Muscle layer of duodenum (tissue), 2 donors: ENCODE results near the gene MON1B.
"Not testable (repeated sequence)": the region's sequence is repeated elsewhere in the genome, so short reads cannot be mapped to it uniquely, and the experiment has no call there.

Experiments used
- H3K27ac ChIP-seq: one replicate; pipeline ENCODE4 v1.7.0; 2013; ENCODE audit warnings: mild to moderate bottlenecking, low read length
- H3K27me3 ChIP-seq: one replicate; pipeline ENCODE4 v1.7.0; 2013; ENCODE audit warnings: low read depth, mild to moderate bottlenecking, control low read depth, low read length
- H3K36me3 ChIP-seq, 2 donors: one replicate each; pipeline ENCODE4 v1.7.0; 2013; ENCODE audit warnings: low read length in 2 of 2, control low read depth in 1 of 2, mild to moderate bottlenecking in 1 of 2; ENCODE audit not compliant: insufficient read depth in 2 of 2, control insufficient read depth in 1 of 2
- H3K4me1 ChIP-seq, 2 donors: one replicate each; pipeline ENCODE4 v1.7.0; 2013; ENCODE audit warnings: low read length in 2 of 2, mild to moderate bottlenecking in 2 of 2, control low read depth in 1 of 2, moderate library complexity in 1 of 2; ENCODE audit not compliant: insufficient read depth in 2 of 2, control insufficient read depth in 1 of 2
- H3K4me3 ChIP-seq, 2 donors: one replicate each; pipeline ENCODE4 v1.7.0; 2013; ENCODE audit warnings: low read length in 2 of 2, low read depth in 1 of 2, mild to moderate bottlenecking in 1 of 2
- H3K9me3 ChIP-seq, 2 donors: one replicate each; pipeline ENCODE4 v1.7.0; 2013; ENCODE audit warnings: low read length in 2 of 2, control low read depth in 1 of 2, mild to moderate bottlenecking in 1 of 2; ENCODE audit not compliant: control insufficient read depth in 1 of 2
- donor health status: healthy.

The MON1B gene

GRCh38 chr16:77171745-77172635, 19.0 kb upstream of the MON1B start:
- Histone ChIP-seq H3K9me3 (no peaks in the 10 kb centered on the region), H3K4me3 (no peak overlapping the region), H3K27me3 (no peaks in the 10 kb centered on the region), H3K27ac (no peak overlapping the region), H3K36me3 (no peaks in the 10 kb centered on the region), H3K4me1 (no peaks in the 10 kb centered on the region)

- H3K4me1 ChIP-seq: no peaks in the 10 kb centered on the region
Observed at GRCh38 chr16:77172951-77173350, 18.0 kb upstream of the MON1B start.

GRCh38 chr16:77183137-77183536, 7.9 kb upstream of the MON1B start:
- Histone ChIP-seq H3K36me3 (no peaks in the 10 kb centered on the region), H3K4me1 (no peaks in the 10 kb centered on the region), H3K4me3 (no peak overlapping the region), H3K27me3 (no peaks in the 10 kb centered on the region), H3K9me3 (no peaks in the 10 kb centered on the region), H3K27ac (no peak overlapping the region)

More at GRCh38 chr16:77172951-77173350, 18.0 kb upstream of the MON1B start:
- H3K36me3 ChIP-seq: no peaks in the 10 kb centered on the region
- no peak overlapping the region for H3K4me3 ChIP-seq
- no peaks in the 10 kb centered on the region for H3K9me3 ChIP-seq
- H3K27ac ChIP-seq: no peak overlapping the region
- H3K27me3 ChIP-seq: no peaks in the 10 kb centered on the region

GRCh38 chr16:77186298-77186697, 4.7 kb upstream of the MON1B start:
- not testable (repeated sequence) for H3K9me3 ChIP-seq, H3K4me1 ChIP-seq, H3K27ac ChIP-seq, H3K4me3 ChIP-seq, H3K27me3 ChIP-seq, H3K36me3 ChIP-seq

GRCh38 chr16:77190190-77190477, 856 bp upstream of the MON1B start:
- H3K9me3 ChIP-seq: no peaks in the 10 kb centered on the region
- peak overlapping the region; percentile 99 for H3K27ac ChIP-seq
- H3K27me3 ChIP-seq: no peaks in the 10 kb centered on the region
- peaks cover 11 to 19% of the 10 kb centered on the region in 2 donors for H3K4me1 ChIP-seq
- peaks cover 4 to 21% of the 10 kb centered on the region in 2 donors for H3K36me3 ChIP-seq
- H3K4me3 ChIP-seq: peak overlapping the region; percentile 79 to 98

GRCh38 chr16:77191259-77191969, 424 bp downstream of the MON1B start:
- Histone ChIP-seq H3K27ac (peak overlapping the region; percentile 99), H3K4me3 (peak overlapping the region; percentile 79 to 98), H3K4me1 (peaks cover 11 to 19% of the 10 kb centered on the region in 2 donors), H3K9me3 (no peaks in the 10 kb centered on the region), H3K27me3 (no peaks in the 10 kb centered on the region), H3K36me3 (peaks cover 13 to 31% of the 10 kb centered on the region in 2 donors)

GRCh38 chr16:77193377-77193776, 2.4 kb downstream of the MON1B start:
- no peaks in the 10 kb centered on the region for H3K27me3 ChIP-seq
- no peak overlapping the region for H3K4me3 ChIP-seq
- H3K4me1 ChIP-seq: peaks cover 11 to 19% of the 10 kb centered on the region in 2 donors
- peaks cover 27 to 51% of the 10 kb centered on the region in 2 donors for H3K36me3 ChIP-seq
- no peak overlapping the region for H3K27ac ChIP-seq
- no peaks in the 10 kb centered on the region for H3K9me3 ChIP-seq

GRCh38 chr16:77194295-77195231, 3.6 kb downstream of the MON1B start:
- Histone ChIP-seq H3K4me1 (peaks cover 11 to 19% of the 10 kb centered on the region in 2 donors), H3K36me3 (peaks cover 34 to 61% of the 10 kb centered on the region in 2 donors), H3K27me3 (no peaks in the 10 kb centered on the region), H3K4me3 (no peak overlapping the region), H3K27ac (no peak overlapping the region), H3K9me3 (no peaks in the 10 kb centered on the region)

- no peak overlapping the region for H3K27ac ChIP-seq
- H3K9me3 ChIP-seq: no peaks in the 10 kb centered on the region
- H3K27me3 ChIP-seq: no peaks in the 10 kb centered on the region
- H3K4me1 ChIP-seq: peaks cover 11 to 19% of the 10 kb centered on the region in 2 donors
- no peak overlapping the region for H3K4me3 ChIP-seq
- peaks cover 34 to 61% of the 10 kb centered on the region in 2 donors for H3K36me3 ChIP-seq
Observed at GRCh38 chr16:77195411-77195810, 4.4 kb downstream of the MON1B start.

- H3K9me3 ChIP-seq: no peaks in the 10 kb centered on the region
- peaks cover 0 to 9% of the 10 kb centered on the region in 2 donors for H3K4me1 ChIP-seq
- H3K4me3 ChIP-seq: no peak overlapping the region
- H3K27me3 ChIP-seq: no peaks in the 10 kb centered on the region
- no peak overlapping the region for H3K27ac ChIP-seq
- H3K36me3 ChIP-seq: peaks cover 34 to 61% of the 10 kb centered on the region in 2 donors
Observed at GRCh38 chr16:77197747-77198146, 6.8 kb downstream of the MON1B start.

- Histone ChIP-seq H3K27ac (no peak within 1 kb of the TSS), H3K9me3 (no peaks in the 10 kb centered on the region), H3K4me3 (no peak within 1 kb of the TSS), H3K4me1 (no peaks in the 10 kb centered on the region), H3K36me3 (peaks cover 34 to 49% of the 10 kb centered on the region in 2 donors), H3K27me3 (no peaks in the 10 kb centered on the region)
Observed at GRCh38 chr16:77199211-77199610, 8.2 kb downstream of the MON1B start, which contains the start of gene SYCE1L. Gene SYCE1L, plus strand, starts transcription at chr16:77199408. Its CDS starts 44 bp downstream, at chr16:77199452.
